Adrenal gland (tissue), 12 donors: ENCODE results near the gene ZXDC. TPM values are rescaled to one million over a fixed set of nuclear protein-coding genes. Genes with fewer than 3 reads are reported as not detected.

ENCODE experiments used
- DNase-seq, 7 donors: peaks; one replicate each; pipeline ENCODE4 v3.0.0-alpha.2; 2019 to 2020
- H3K27ac ChIP-seq, 5 donors: fragments of 200-600 bp; sonication (generic) in 4 of 5; 1 replicate in 3 of 5; 2 replicates in 2 of 5; pipeline versions ENCODE4 v1.5.1 to v1.8.0; 2016 to 2020; ENCODE audit warnings: mild to moderate bottlenecking in 1 of 5
- H3K27me3 ChIP-seq: fragments of 200-600 bp; 2 replicates; pipeline ENCODE4 v1.8.0; 2021
- H3K36me3 ChIP-seq, 2 donors: fragments of 200-600 bp; replicated peaks in 1 of 2; 1 replicate in 1 of 2; 2 replicates in 1 of 2; pipeline versions ENCODE4 v1.5.1 to v1.8.0; 2018 to 2022
- H3K4me1 ChIP-seq, 2 donors: fragments of 200-600 bp; replicated peaks in 1 of 2; 1 replicate in 1 of 2; 2 replicates in 1 of 2; pipeline versions ENCODE4 v1.5.1 to v1.8.0; 2018 to 2021
- H3K4me3 ChIP-seq, 4 donors: fragments of 200-600 bp; sonication (generic) in 3 of 4; one replicate each; pipeline ENCODE4 v1.5.1; 2016 to 2018
- H3K9me3 ChIP-seq, 3 donors: fragments of 200-600 bp; sonication (generic) in 1 of 3; replicated peaks in 1 of 3; 1 replicate in 2 of 3; 2 replicates in 1 of 3; pipeline versions ENCODE4 v1.5.1 to v1.8.0; 2016 to 2021
- POLR2A ChIP-seq, 2 donors: fragments of 450-650 bp; IDR thresholded peaks; one replicate each; pipeline ENCODE4 v1.6.1; 2017; ENCODE audit warnings: antibody characterized with exemption in 2 of 2, mild to moderate bottlenecking in 2 of 2, moderate library complexity in 1 of 2
- WGBS, 4 donors: extraction: QIAGEN DNeasy Blood & Tissue Kit in 2 of 4; methylation state at CpG; one replicate each; pipeline versions ENCODE4 v1.1.5 to v1.1.7; 2013 to 2017; 5-methylcytosine and 5-hydroxymethylcytosine counted together
- intact Hi-C, 2 donors: fragments of 100-400 bp; cut with DNase I; formaldehyde crosslinking; loops; one replicate each; pipeline versions ENCODE4 v1.14.1 to v1.15.0; 2022 to 2023
- polyA plus RNA-seq, 3 donors: library from polyadenylated mRNA; stranded (reverse); fragments of 200-250 nt in 2 of 3; fragments of 350-450 nt in 1 of 3; fragmentation: Illumina TruSeq in 1 of 3; extraction: RNeasy Lipid Tissue Mini Kit (QIAGEN cat#74804) in 1 of 3; gene quantifications; one replicate each; pipeline ENCODE4 v1.2.3, GENCODE V29; 2013 to 2014
- total RNA-seq, 9 donors: library from RNA; depleted of rRNA in 4 of 9; stranded (reverse); fragments of >200 nt in 4 of 9; fragments of 120-200 nt in 1 of 9; fragmentation: NEBNext Ultra II Directional in 1 of 9; extraction: Animal tissue kit (Norgen Biotek cat#: 25700) in 1 of 9; gene quantifications; one replicate each; pipeline versions ENCODE4 v1.1.0 to v1.2.4, GENCODE V29; 2013 to 2023
- TF ChIP-seq, protein P1 (sequence below), 6 experiments: fragments of 450-650 bp in 4 of 6; fragments of 200-600 bp in 2 of 6; sonication (generic) in 1 of 6; IDR thresholded peaks; 1 replicate in 5 of 6; 2 replicates in 1 of 6; pipeline versions ENCODE4 v1.5.1 to v1.8.0; 2016 to 2021; ENCODE audit warnings: antibody characterized with exemption in 6 of 6, mild to moderate bottlenecking in 2 of 6, moderate library complexity in 1 of 6
- donor health status: healthy with polysubstance abuse.
- donor health status: Bipolar disorder and iron deficiency.
- donor health status: DM: yes; HTN: yes; CAD: no.
- donor health status: DM: no; HTN: no; CAD: no.
- donor health status: DM: no; HTN: no; CAD: no.
- donor health status: DM: yes; HTN: yes; CAD: no.

Gene ZXDC
- total and polyA plus RNA-seq, 12 donors: 16.4 to 45.2 (median 30.3) TPM

DNA sequence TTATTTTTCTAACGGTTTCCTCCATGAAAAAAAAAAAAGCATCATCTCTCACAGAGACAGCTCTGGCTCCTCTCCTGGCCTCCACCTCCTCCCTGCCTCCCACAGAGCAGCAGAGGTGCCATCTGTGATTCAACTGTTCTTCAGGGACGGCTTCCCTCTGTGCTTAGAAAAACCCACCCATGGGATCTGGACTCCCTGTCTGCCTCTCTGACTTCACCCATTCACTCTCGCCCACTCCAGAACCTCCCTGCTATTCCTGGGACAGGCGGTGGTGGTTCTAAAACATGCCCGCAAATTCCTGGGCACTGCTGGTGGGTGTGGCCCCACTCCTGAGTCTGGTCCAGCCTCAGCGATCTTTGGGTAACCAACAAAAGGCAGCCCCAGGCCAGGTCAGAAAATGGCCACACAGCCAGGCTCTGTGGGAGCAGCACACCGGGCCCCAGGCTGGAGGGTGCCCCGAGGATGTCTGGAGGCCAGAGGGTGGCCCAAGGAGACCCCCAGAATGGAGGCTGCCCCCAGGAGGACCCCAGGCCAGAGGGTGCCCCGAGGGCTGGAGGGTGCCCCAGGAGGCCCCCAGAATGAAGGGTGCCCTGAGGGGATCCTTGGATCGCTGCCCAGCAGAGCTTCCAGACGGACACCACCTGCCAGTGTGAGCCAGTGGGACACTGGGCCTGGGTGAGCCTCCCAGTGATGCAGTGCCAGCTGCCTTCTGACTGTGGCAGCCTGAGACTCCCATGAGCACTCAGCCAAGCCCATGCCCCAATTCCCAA is 45.6 kb upstream of the ZXDC start:
- H3K9me3 ChIP-seq: no peaks in the 10 kb centered on the region
- DNase-seq: no peak
- 58 to 72% (median 63%) methylated on average over 5 to 11 of the region's 11 CpGs for WGBS, 4 donors
- H3K4me1 ChIP-seq: peaks cover 7 to 14% of the 10 kb centered on the region in 2 donors
- TF ChIP-seq POLR2A (IDR thresholded peaks at IDR 0.05): no peak
- TF ChIP-seq, protein P1, sequence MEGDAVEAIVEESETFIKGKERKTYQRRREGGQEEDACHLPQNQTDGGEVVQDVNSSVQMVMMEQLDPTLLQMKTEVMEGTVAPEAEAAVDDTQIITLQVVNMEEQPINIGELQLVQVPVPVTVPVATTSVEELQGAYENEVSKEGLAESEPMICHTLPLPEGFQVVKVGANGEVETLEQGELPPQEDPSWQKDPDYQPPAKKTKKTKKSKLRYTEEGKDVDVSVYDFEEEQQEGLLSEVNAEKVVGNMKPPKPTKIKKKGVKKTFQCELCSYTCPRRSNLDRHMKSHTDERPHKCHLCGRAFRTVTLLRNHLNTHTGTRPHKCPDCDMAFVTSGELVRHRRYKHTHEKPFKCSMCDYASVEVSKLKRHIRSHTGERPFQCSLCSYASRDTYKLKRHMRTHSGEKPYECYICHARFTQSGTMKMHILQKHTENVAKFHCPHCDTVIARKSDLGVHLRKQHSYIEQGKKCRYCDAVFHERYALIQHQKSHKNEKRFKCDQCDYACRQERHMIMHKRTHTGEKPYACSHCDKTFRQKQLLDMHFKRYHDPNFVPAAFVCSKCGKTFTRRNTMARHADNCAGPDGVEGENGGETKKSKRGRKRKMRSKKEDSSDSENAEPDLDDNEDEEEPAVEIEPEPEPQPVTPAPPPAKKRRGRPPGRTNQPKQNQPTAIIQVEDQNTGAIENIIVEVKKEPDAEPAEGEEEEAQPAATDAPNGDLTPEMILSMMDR (IDR thresholded peaks at IDR 0.05): no peak
- H3K36me3 ChIP-seq: no peaks in the 10 kb centered on the region
- intact Hi-C loops: loop anchor here (5.0 to 10.0 kb wide), 4 partner anchors 933 to 1023 kb away; no protein-coding TSS in a partner anchor
- H3K27ac ChIP-seq: no peak overlapping the region
- H3K4me3 ChIP-seq: no peak overlapping the region
- H3K27me3 ChIP-seq: peaks cover 4% of the 10 kb centered on the region

- TF ChIP-seq POLR2A (IDR thresholded peaks at IDR 0.05): no peak
- TF ChIP-seq, protein P1 (IDR thresholded peaks at IDR 0.05): no peak
- Histone ChIP-seq H3K4me3 (no peak overlapping the region), H3K36me3 (no peaks in the 10 kb centered on the region), H3K4me1 (peaks cover 7 to 11% of the 10 kb centered on the region in 2 donors), H3K9me3 (no peaks in the 10 kb centered on the region), H3K27me3 (peaks cover 4% of the 10 kb centered on the region), H3K27ac (no peak overlapping the region)
- no peak for DNase-seq
- 73 to 93% (median 85%) methylated on average over 9 to 10 of the region's 10 CpGs for WGBS, 4 donors
- intact Hi-C loops: loop anchor here (5.0 to 10.0 kb wide), 5 partner anchors 143 to 1025 kb away; no protein-coding TSS in a partner anchor
Observed at GRCh38 chr3:126519506-126520455, 44.1 kb upstream of the ZXDC start.

DNA sequence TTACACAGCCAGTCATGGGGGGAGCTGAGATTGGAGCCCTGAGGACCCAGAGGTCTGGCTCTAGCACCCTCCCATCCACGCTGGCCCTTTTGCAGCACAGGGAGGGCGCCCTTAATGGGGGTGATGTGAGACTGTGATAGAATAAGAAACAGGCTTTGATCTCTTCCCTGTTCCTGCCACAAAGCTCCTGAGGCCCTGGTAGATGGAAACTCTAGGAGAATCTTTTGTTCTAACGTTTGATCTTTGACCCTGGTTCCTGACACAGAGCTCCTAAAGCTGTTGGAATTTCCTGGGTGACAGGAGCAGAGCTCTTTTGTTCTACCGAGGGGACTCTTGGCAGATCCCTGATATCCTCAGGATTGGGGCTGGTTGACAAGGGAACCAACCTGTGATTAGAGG is 43.1 kb upstream of the ZXDC start:
- 43 to 76% (median 67%) methylated on average over 4 of the region's 4 CpGs for WGBS, 4 donors
- no peak overlapping the region for H3K27ac ChIP-seq
- H3K4me1 ChIP-seq: peaks cover 0 to 1% of the 10 kb centered on the region in 2 donors
- no peaks in the 10 kb centered on the region for H3K36me3 ChIP-seq
- TF ChIP-seq, protein P1 (IDR thresholded peaks at IDR 0.05): no peak
- no peak for TF ChIP-seq POLR2A (IDR thresholded peaks at IDR 0.05)
- intact Hi-C loops: loop anchor here in 1 of 2 donors (5.0 kb wide), 1 partner anchor 144 kb away; no protein-coding TSS in a partner anchor
- H3K4me3 ChIP-seq: no peak overlapping the region
- H3K9me3 ChIP-seq: no peaks in the 10 kb centered on the region
- no peak for DNase-seq
- H3K27me3 ChIP-seq: peaks cover 4% of the 10 kb centered on the region
